ENCODE measurements around the gene CDH12. TPM values are rescaled to one million over a fixed set of nuclear protein-coding genes. Genes with fewer than 3 reads are reported as not detected.

The CDH12 gene
- total and polyA plus RNA-seq, 10 of the 15 experiments (the other 5 are each of a cell fraction or from before 2014, with no cell fraction given) = 0.03 to 0.16 TPM; not detected in 8

DNA sequence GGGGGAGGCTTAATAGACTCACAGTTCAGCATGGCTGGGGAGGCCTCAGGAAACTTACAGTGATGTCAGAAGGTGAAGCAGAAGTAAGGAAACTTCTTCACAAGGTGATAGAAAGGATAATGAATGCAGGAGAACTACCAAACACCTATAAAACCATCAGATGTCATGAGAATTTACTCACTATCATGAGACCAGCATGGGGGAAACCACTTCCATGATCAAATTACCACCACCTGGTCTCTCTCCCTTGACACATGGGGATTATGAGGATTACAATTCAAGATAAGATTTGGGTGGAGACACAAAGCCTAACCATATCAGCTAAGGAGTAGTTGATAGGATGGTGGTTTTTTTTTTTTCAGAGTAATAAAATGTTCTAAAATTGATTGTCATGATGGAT, 201.8 kb downstream of the CDH12 start:
- H3K4me3 ChIP-seq = no peak overlapping the region
- in situ Hi-C loops (cut with MboI) = no loop called here
- H3K4me1 ChIP-seq (ENCODE audit: control insufficient read depth, insufficient read depth, low read length) = no peaks in the 10 kb centered on the region
- ChIA-PET SMC1A (ENCODE audit: uncharacterized antibody, unreplicated experiment) (no interaction called here), RAD21 (ENCODE audit: unreplicated experiment) (no interaction called here), POLR2A (no interaction called here), CTCF (no interaction called here)
- no TSS peak for BruUV-seq (replicated peaks)
- TF ChIP-seq, protein P1, sequence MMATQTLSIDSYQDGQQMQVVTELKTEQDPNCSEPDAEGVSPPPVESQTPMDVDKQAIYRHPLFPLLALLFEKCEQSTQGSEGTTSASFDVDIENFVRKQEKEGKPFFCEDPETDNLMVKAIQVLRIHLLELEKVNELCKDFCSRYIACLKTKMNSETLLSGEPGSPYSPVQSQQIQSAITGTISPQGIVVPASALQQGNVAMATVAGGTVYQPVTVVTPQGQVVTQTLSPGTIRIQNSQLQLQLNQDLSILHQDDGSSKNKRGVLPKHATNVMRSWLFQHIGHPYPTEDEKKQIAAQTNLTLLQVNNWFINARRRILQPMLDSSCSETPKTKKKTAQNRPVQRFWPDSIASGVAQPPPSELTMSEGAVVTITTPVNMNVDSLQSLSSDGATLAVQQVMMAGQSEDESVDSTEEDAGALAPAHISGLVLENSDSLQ (IDR thresholded peaks at IDR 0.05) = no peak
- TF ChIP-seq, protein P2, sequence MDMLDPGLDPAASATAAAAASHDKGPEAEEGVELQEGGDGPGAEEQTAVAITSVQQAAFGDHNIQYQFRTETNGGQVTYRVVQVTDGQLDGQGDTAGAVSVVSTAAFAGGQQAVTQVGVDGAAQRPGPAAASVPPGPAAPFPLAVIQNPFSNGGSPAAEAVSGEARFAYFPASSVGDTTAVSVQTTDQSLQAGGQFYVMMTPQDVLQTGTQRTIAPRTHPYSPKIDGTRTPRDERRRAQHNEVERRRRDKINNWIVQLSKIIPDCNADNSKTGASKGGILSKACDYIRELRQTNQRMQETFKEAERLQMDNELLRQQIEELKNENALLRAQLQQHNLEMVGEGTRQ (IDR thresholded peaks at IDR 0.05; ENCODE audit: borderline replicate concordance, low read depth, low read length) = no peak
- TF ChIP-seq SP1 (IDR thresholded peaks at IDR 0.05; ENCODE audit: low read depth, low read length) (no peak), NFYB (IDR thresholded peaks at IDR 0.05; ENCODE audit: insufficient read depth, low read depth, low read length) (no peak), RAD21 (IDR thresholded peaks at IDR 0.05; ENCODE audit: insufficient read depth, low read depth, low read length) (no peak), EZH2 (IDR thresholded peaks at IDR 0.05; ENCODE audit: borderline replicate concordance, control insufficient read depth, low read depth, low read length) (no peak), NR2F1 (conservative IDR thresholded peaks at IDR 0.05) (no peak), ZNF207 (IDR thresholded peaks at IDR 0.05; ENCODE audit: borderline replicate concordance) (no peak), GATAD2B (conservative IDR thresholded peaks at IDR 0.05; ENCODE audit: low read depth) (no peak)
- TF ChIP-seq, protein P3, sequence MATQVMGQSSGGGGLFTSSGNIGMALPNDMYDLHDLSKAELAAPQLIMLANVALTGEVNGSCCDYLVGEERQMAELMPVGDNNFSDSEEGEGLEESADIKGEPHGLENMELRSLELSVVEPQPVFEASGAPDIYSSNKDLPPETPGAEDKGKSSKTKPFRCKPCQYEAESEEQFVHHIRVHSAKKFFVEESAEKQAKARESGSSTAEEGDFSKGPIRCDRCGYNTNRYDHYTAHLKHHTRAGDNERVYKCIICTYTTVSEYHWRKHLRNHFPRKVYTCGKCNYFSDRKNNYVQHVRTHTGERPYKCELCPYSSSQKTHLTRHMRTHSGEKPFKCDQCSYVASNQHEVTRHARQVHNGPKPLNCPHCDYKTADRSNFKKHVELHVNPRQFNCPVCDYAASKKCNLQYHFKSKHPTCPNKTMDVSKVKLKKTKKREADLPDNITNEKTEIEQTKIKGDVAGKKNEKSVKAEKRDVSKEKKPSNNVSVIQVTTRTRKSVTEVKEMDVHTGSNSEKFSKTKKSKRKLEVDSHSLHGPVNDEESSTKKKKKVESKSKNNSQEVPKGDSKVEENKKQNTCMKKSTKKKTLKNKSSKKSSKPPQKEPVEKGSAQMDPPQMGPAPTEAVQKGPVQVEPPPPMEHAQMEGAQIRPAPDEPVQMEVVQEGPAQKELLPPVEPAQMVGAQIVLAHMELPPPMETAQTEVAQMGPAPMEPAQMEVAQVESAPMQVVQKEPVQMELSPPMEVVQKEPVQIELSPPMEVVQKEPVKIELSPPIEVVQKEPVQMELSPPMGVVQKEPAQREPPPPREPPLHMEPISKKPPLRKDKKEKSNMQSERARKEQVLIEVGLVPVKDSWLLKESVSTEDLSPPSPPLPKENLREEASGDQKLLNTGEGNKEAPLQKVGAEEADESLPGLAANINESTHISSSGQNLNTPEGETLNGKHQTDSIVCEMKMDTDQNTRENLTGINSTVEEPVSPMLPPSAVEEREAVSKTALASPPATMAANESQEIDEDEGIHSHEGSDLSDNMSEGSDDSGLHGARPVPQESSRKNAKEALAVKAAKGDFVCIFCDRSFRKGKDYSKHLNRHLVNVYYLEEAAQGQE (IDR thresholded peaks at IDR 0.05; ENCODE audit: low read depth, low read length) = no peak
- TF ChIP-seq, protein P4, sequence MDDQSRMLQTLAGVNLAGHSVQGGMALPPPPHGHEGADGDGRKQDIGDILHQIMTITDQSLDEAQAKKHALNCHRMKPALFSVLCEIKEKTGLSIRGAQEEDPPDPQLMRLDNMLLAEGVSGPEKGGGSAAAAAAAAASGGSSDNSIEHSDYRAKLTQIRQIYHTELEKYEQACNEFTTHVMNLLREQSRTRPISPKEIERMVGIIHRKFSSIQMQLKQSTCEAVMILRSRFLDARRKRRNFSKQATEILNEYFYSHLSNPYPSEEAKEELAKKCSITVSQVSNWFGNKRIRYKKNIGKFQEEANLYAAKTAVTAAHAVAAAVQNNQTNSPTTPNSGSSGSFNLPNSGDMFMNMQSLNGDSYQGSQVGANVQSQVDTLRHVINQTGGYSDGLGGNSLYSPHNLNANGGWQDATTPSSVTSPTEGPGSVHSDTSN (IDR thresholded peaks at IDR 0.05; ENCODE audit: insufficient replicate concordance, low read depth, low read length) = no peak
- TF ChIP-seq, protein P5, sequence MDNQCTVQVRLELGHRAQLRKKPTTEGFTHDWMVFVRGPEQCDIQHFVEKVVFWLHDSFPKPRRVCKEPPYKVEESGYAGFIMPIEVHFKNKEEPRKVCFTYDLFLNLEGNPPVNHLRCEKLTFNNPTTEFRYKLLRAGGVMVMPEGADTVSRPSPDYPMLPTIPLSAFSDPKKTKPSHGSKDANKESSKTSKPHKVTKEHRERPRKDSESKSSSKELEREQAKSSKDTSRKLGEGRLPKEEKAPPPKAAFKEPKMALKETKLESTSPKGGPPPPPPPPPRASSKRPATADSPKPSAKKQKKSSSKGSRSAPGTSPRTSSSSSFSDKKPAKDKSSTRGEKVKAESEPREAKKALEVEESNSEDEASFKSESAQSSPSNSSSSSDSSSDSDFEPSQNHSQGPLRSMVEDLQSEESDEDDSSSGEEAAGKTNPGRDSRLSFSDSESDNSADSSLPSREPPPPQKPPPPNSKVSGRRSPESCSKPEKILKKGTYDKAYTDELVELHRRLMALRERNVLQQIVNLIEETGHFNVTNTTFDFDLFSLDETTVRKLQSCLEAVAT (IDR thresholded peaks at IDR 0.05) = no peak
- TF ChIP-seq, protein P6, sequence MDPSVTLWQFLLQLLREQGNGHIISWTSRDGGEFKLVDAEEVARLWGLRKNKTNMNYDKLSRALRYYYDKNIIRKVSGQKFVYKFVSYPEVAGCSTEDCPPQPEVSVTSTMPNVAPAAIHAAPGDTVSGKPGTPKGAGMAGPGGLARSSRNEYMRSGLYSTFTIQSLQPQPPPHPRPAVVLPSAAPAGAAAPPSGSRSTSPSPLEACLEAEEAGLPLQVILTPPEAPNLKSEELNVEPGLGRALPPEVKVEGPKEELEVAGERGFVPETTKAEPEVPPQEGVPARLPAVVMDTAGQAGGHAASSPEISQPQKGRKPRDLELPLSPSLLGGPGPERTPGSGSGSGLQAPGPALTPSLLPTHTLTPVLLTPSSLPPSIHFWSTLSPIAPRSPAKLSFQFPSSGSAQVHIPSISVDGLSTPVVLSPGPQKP (IDR thresholded peaks at IDR 0.05; ENCODE audit: low read depth, low read length) = no peak
- no peaks in the 10 kb centered on the region for H3K79me2 ChIP-seq (ENCODE audit: control insufficient read depth, insufficient read depth, low read length)
- no peak overlapping the region for H2AFZ ChIP-seq (ENCODE audit: control insufficient read depth, low read depth, low read length)
- H3K9me3 ChIP-seq (replicated peaks; ENCODE audit: control insufficient read depth, insufficient read depth, low read length) = no peaks in the 10 kb centered on the region
- no peak overlapping the region for H3K4me2 ChIP-seq (ENCODE audit: control insufficient read depth, insufficient read depth)
- H3K36me3 ChIP-seq (ENCODE audit: control insufficient read depth in 2 of 2, insufficient read depth in 2 of 2, low read length in 1 of 2) = no peaks in the 10 kb centered on the region
- DNase-seq (ENCODE audit: low read depth, low spot score) = no peak
- no peaks in the 10 kb centered on the region for H3K27me3 ChIP-seq (replicated peaks in 1 of 2; ENCODE audit: control insufficient read depth in 2 of 2, insufficient read depth in 2 of 2, low read length in 1 of 2)
- no peak overlapping the region for H3K9ac ChIP-seq (ENCODE audit: control insufficient read depth, insufficient read depth, low read length)
- no peak for FAIRE-seq
- H3K27ac ChIP-seq (ENCODE audit: control insufficient read depth, insufficient read depth) = no peak overlapping the region
- intact Hi-C loops (cut with micrococcal nuclease; ENCODE audit: unreplicated experiment) = no loop called here
- no peaks in the 10 kb centered on the region for H4K20me1 ChIP-seq (ENCODE audit: control insufficient read depth, insufficient read depth)
- ATAC-seq = no peak

All from GM12878 (cell line).